GM10266 (cell line): ENCODE measurements around the gene CDC42SE1.

Experiments used
- DNase-seq: peaks from one replicate; pipeline ENCODE4 v3.0.0; 2012; ENCODE audit errors: extremely low spot score
- CTCF ChIP-seq: IDR thresholded peaks from 2 replicates; pipeline ENCODE4 v1.5.1; 2012; ENCODE audit warnings: mild to moderate bottlenecking, low read depth; ENCODE audit not compliant: control insufficient read depth, insufficient read depth; ENCODE audit errors: missing control alignments

Gene CDC42SE1

GRCh38 chr1:151039521-151039920, 19.9 kb downstream of the CDC42SE1 start:
- DNase-seq = no peak
- no peak for TF ChIP-seq CTCF

- TF ChIP-seq CTCF = no peak
- DNase-seq = no peak
These were observed 22.4 kb downstream of the CDC42SE1 start for GRCh38 chr1:151037032-151037431.

GRCh38 chr1:151036356-151036755, 23.1 kb downstream of the CDC42SE1 start, which contains the start of gene BNIPL:
BNIPL (plus strand) TSS chr1:151036586; CDS start chr1:151036726, 140 bp downstream.
- DNase-seq = no peak

GRCh38 chr1:151035167-151035566, 24.3 kb downstream of the CDC42SE1 start:
- DNase-seq = no peak
- TF ChIP-seq CTCF = no peak

More at GRCh38 chr1:151036356-151036755, 23.1 kb downstream of the CDC42SE1 start, which contains the start of gene BNIPL:
- TF ChIP-seq CTCF = no peak

- no peak for TF ChIP-seq CTCF
- DNase-seq = no peak
These were observed 27.3 kb downstream of the CDC42SE1 start for GRCh38 chr1:151032164-151032563.

DNA sequence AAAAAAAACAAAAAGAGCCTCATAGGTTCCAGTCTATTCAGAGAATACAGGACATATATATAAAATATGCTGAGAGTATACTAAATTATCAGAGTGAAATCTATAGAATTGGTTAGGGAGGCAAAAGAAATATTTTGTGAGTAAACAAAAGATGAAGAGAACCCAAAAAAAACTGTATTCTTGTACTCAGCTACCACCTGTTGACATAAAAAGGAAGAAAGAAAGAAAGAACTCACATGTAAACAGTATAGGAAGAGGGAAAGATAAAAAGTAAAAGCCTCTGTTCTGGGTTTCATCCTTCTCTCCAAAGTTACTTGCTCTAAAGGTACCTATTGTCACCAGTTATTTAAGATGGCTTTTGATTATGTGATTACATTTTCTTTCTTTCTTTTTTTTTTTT, 33.0 kb downstream of the CDC42SE1 start:
- DNase-seq = no peak
- TF ChIP-seq CTCF = no peak

- peak; percentile 77 for DNase-seq
- TF ChIP-seq CTCF = peak; percentile 85
These were observed 34.8 kb downstream of the CDC42SE1 start for GRCh38 chr1:151024540-151025146.
